ENCODE data around the gene GOLGA2.

The GOLGA2 gene

GRCh38 chr9:128276008-128276573, 284 bp upstream of the GOLGA2 start, which contains the start of gene SWI5:
TSS of gene SWI5 (plus strand) at chr9:128276276.
- POLR2A ChIA-PET = interaction anchor here (0.5 to 0.9 kb wide), 12 partner anchors 13 to 95 kb away, joined by 3 to 5 read pairs (median 3); partner anchors contain the start of gene URM1
- TF ChIP-seq CTCF (IDR thresholded peaks at IDR 0.05; ENCODE audit: insufficient read depth, low read length, missing control alignments) = no peak
- DNase-seq (ENCODE audit: low read depth, low spot score) = peak; percentile 88
- peak within 1 kb of the TSS; percentile 92 for H3K4me3 ChIP-seq (ENCODE audit: low read depth, low read length)
- CTCF ChIA-PET = interaction anchor here (0.6 to 1.1 kb wide), 4 partner anchors 17 to 163 kb away, joined by 3 read pairs; no protein-coding TSS in a partner anchor

GRCh38 chr9:128274245-128274644, 1.6 kb downstream of the GOLGA2 start:
- no peak for DNase-seq (ENCODE audit: low read depth, low spot score)
- no peak for TF ChIP-seq CTCF (IDR thresholded peaks at IDR 0.05; ENCODE audit: insufficient read depth, low read length, missing control alignments)
- POLR2A ChIA-PET = no interaction called here
- CTCF ChIA-PET = interaction anchor here (1.2 to 1.9 kb wide), 2 partner anchors 10 to 19 kb away, joined by 4 to 6 read pairs; no protein-coding TSS in a partner anchor
- H3K4me3 ChIP-seq (ENCODE audit: low read depth, low read length) = peak overlapping the region; percentile 92

- H3K4me3 ChIP-seq (ENCODE audit: low read depth, low read length) = no peak overlapping the region
- TF ChIP-seq CTCF (IDR thresholded peaks at IDR 0.05; ENCODE audit: insufficient read depth, low read length, missing control alignments) = no peak
- ChIA-PET POLR2A (no interaction called here), CTCF (interaction anchor here (1.1 to 1.6 kb wide), 2 partner anchors 19 to 71 kb away, joined by 3 read pairs; no protein-coding TSS in a partner anchor)
- no peak for DNase-seq (ENCODE audit: low read depth, low spot score)
Observed at GRCh38 chr9:128271512-128271911, 4.3 kb downstream of the GOLGA2 start.

- H3K4me3 ChIP-seq (ENCODE audit: low read depth, low read length) = no peak overlapping the region
- no peak for DNase-seq (ENCODE audit: low read depth, low spot score)
- no peak for TF ChIP-seq CTCF (IDR thresholded peaks at IDR 0.05; ENCODE audit: insufficient read depth, low read length, missing control alignments)
- ChIA-PET POLR2A (no interaction called here), CTCF (interaction anchor here (1.1 to 1.6 kb wide), 2 partner anchors 19 to 72 kb away, joined by 3 read pairs; no protein-coding TSS in a partner anchor)
Observed at GRCh38 chr9:128271112-128271511, 4.7 kb downstream of the GOLGA2 start.

- POLR2A ChIA-PET = interaction anchor here (1.0 kb wide), 1 partner anchor 22 kb away, joined by 3 read pairs; no protein-coding TSS in a partner anchor
- TF ChIP-seq CTCF (IDR thresholded peaks at IDR 0.05; ENCODE audit: insufficient read depth, low read length, missing control alignments) = no peak
- CTCF ChIA-PET = interaction anchor here (0.6 to 5.2 kb wide), 2 partner anchors 12 to 86 kb away, joined by 3 to 32 read pairs; no protein-coding TSS in a partner anchor
Observed at GRCh38 chr9:128266868-128267590, 8.8 kb downstream of the GOLGA2 start.

GRCh38 chr9:128265348-128265847, 10.4 kb downstream of the GOLGA2 start:
- TF ChIP-seq CTCF (IDR thresholded peaks at IDR 0.05; ENCODE audit: insufficient read depth, low read length, missing control alignments) = no peak
- POLR2A ChIA-PET = no interaction called here
- CTCF ChIA-PET = interaction anchor here (5.2 kb wide), 1 partner anchor 10 kb away, joined by 32 read pairs; no protein-coding TSS in a partner anchor

More at GRCh38 chr9:128266868-128267590, 8.8 kb downstream of the GOLGA2 start:
- H3K4me3 ChIP-seq (ENCODE audit: low read depth, low read length) = no peak overlapping the region
- no peak for DNase-seq (ENCODE audit: low read depth, low spot score)

More at GRCh38 chr9:128265348-128265847, 10.4 kb downstream of the GOLGA2 start:
- DNase-seq (ENCODE audit: low read depth, low spot score) = no peak
- no peak overlapping the region for H3K4me3 ChIP-seq (ENCODE audit: low read depth, low read length)

Data from AG04449 (cell line).